PC-3 (cell line): ENCODE results near the gene GPC1. TPM values are rescaled to one million over a fixed set of nuclear protein-coding genes. Genes with fewer than 3 reads are reported as not detected.

ENCODE experiments used
- ATAC-seq: fragments of 200-7000 bp; cut with Tn5 transposase; 2 replicates; pipeline ENCODE4 v1.9.1; 2020; ENCODE audit warnings: mild to moderate bottlenecking, moderate library complexity
- BruUV-seq: library from RNA; stranded (reverse); fragments of 400-500 nt; replicated peaks from 2 replicates; lab custom pipeline; 2021; lab: Mats Ljungman, UMichigan
- CTCF ChIA-PET: fragments of 300-600 bp; sonication (Branson Sonifier 250); formaldehyde crosslinking; loops from one replicate; lab custom pipeline; 2022; ENCODE audit warnings: antibody characterized with exemption; lab: Charles Lee
- POLR2A ChIA-PET: fragments of 300-600 bp; sonication (Branson Sonifier 250); formaldehyde crosslinking; loops from one replicate; lab custom pipeline; 2022; ENCODE audit warnings: antibody characterized with exemption; ENCODE audit not compliant: unreplicated experiment; lab: Charles Lee
- DNase-seq: peaks from one replicate; pipeline ENCODE4 v3.0.0-alpha.2; 2015
- H2AFZ ChIP-seq: fragments of 300-600 bp; sonication (generic); 2 replicates; pipeline ENCODE4 v1.6.0; 2016; ENCODE audit warnings: antibody characterized with exemption, low read length
- H3F3A ChIP-seq: fragments of 300-600 bp; sonication (generic); one replicate; pipeline ENCODE4 v1.6.0; 2017; ENCODE audit warnings: antibody characterized with exemption, low read length, control low read depth, mild to moderate bottlenecking; ENCODE audit not compliant: unreplicated experiment
- H3K27ac ChIP-seq: fragments of 300-600 bp; sonication (generic); 2 replicates; pipeline ENCODE4 v1.5.1; 2016; ENCODE audit warnings: mild to moderate bottlenecking, low read length
- H3K27me3 ChIP-seq: fragments of 300-600 bp; sonication (generic); 2 replicates; pipeline ENCODE4 v1.6.1; 2016; ENCODE audit warnings: low read length, mixed read lengths
- H3K36me3 ChIP-seq: fragments of 300-600 bp; sonication (generic); 2 replicates; pipeline ENCODE4 v1.6.1; 2016; ENCODE audit warnings: low read depth, mixed run types, low read length, mixed read lengths
- H3K4me1 ChIP-seq: fragments of 300-600 bp; sonication (generic); 2 replicates; pipeline ENCODE4 v1.5.1; 2016; ENCODE audit warnings: low read length; ENCODE audit not compliant: insufficient read depth
- H3K4me2 ChIP-seq: fragments of 300-600 bp; sonication (generic); 2 replicates; pipeline ENCODE4 v1.6.0; 2016; ENCODE audit warnings: low read length
- H3K4me3 ChIP-seq: fragments of 300-600 bp; sonication (generic); 2 replicates; pipeline ENCODE4 v1.5.1; 2016; ENCODE audit warnings: mild to moderate bottlenecking, low read length, mixed read lengths
- H3K79me2 ChIP-seq: fragments of 300-600 bp; sonication (generic); 2 replicates; pipeline ENCODE4 v1.6.1; 2017; ENCODE audit warnings: low read length, mixed read lengths
- H3K9ac ChIP-seq: fragments of 300-600 bp; sonication (generic); 2 replicates; pipeline ENCODE4 v1.6.0; 2016; ENCODE audit warnings: mild to moderate bottlenecking, low read length
- H3K9me2 ChIP-seq: fragments of 300-600 bp; sonication (generic); replicated peaks from 2 replicates; pipeline ENCODE4 v1.6.1; 2016; ENCODE audit warnings: mixed run types, low read length, mixed read lengths
- H3K9me3 ChIP-seq: fragments of 300-600 bp; sonication (generic); 2 replicates; pipeline ENCODE4 v1.6.1; 2016; ENCODE audit warnings: low read length, mixed read lengths
- H4K20me1 ChIP-seq: fragments of 300-600 bp; sonication (generic); 2 replicates; pipeline ENCODE4 v1.6.1; 2016; ENCODE audit warnings: low read length, mixed read lengths
- EZH2 ChIP-seq: fragments of 300-600 bp; sonication (generic); IDR thresholded peaks from one replicate; pipeline ENCODE4 v1.6.1; 2017; ENCODE audit warnings: antibody characterized with exemption, mild to moderate bottlenecking, low read length; ENCODE audit not compliant: unreplicated experiment
- EZH2phosphoT487 ChIP-seq: fragments of 300-600 bp; sonication (generic); IDR thresholded peaks from 2 replicates; pipeline ENCODE4 v1.6.1; 2018; ENCODE audit warnings: mild to moderate bottlenecking, antibody characterized with exemption, low read length, borderline replicate concordance
- intact Hi-C: fragments of 100-400 bp; cut with micrococcal nuclease; formaldehyde crosslinking; loops from 2 replicates; pipeline ENCODE4 v1.9.0; 2023
- total RNA-seq: library from RNA; depleted of rRNA; stranded (reverse); fragments of >200 nt; gene quantifications from 2 replicates; pipeline ENCODE4 v1.2.3, GENCODE V29; 2014
- TF ChIP-seq, protein P1 (sequence below): fragments of 300-600 bp; sonication (generic); conservative IDR thresholded peaks from 2 replicates; pipeline ENCODE4 v1.5.1; 2017; ENCODE audit warnings: antibody characterized with exemption, low read depth, mild to moderate bottlenecking, low read length

GPC1 gene
- total RNA-seq, 1 experiment from 2014 or later = 37.1 TPM

DNA sequence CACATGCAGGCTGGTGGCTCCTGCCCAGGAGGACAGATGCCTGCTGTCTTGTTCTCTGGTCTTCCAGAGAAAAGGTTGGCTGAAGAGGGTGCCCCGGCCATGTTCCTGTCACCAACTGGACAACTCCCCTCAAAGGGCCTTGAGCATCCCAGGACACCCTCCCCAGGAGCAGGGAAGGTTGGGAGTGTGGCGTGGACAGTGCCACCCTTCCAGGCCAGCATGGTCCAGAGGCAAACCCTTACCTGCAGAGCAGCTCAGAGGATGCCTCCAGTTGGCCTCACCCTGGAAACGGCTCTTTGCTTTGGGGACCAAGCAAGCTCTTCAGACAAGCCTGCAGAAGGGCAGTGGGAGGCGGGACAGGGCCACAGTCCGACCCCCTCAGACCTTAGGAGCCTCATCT, 4.9 kb upstream of the GPC1 start:
- H3K79me2 ChIP-seq = no peaks in the 10 kb centered on the region
- H3K9me3 ChIP-seq = no peaks in the 10 kb centered on the region
- DNase-seq (no peak), ATAC-seq (no peak)
- H4K20me1 ChIP-seq = no peaks in the 10 kb centered on the region
- H2AFZ ChIP-seq = no peak overlapping the region
- BruUV-seq = no TSS peak
- H3K9me2 ChIP-seq = no peaks in the 10 kb centered on the region
- peaks cover 4% of the 10 kb centered on the region for H3F3A ChIP-seq
- TF ChIP-seq EZH2 (no peak), EZH2phosphoT487 (no peak)
- TF ChIP-seq, protein P1, sequence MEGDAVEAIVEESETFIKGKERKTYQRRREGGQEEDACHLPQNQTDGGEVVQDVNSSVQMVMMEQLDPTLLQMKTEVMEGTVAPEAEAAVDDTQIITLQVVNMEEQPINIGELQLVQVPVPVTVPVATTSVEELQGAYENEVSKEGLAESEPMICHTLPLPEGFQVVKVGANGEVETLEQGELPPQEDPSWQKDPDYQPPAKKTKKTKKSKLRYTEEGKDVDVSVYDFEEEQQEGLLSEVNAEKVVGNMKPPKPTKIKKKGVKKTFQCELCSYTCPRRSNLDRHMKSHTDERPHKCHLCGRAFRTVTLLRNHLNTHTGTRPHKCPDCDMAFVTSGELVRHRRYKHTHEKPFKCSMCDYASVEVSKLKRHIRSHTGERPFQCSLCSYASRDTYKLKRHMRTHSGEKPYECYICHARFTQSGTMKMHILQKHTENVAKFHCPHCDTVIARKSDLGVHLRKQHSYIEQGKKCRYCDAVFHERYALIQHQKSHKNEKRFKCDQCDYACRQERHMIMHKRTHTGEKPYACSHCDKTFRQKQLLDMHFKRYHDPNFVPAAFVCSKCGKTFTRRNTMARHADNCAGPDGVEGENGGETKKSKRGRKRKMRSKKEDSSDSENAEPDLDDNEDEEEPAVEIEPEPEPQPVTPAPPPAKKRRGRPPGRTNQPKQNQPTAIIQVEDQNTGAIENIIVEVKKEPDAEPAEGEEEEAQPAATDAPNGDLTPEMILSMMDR = no peak
- H3K9ac ChIP-seq = no peak overlapping the region
- peaks cover 34% of the 10 kb centered on the region for H3K4me1 ChIP-seq
- H3K27ac ChIP-seq = no peak overlapping the region
- no peak overlapping the region for H3K4me2 ChIP-seq
- H3K4me3 ChIP-seq = no peak overlapping the region
- H3K36me3 ChIP-seq = no peaks in the 10 kb centered on the region
- no peaks in the 10 kb centered on the region for H3K27me3 ChIP-seq
- CTCF ChIA-PET = no interaction called here
- intact Hi-C loops = no loop called here
- POLR2A ChIA-PET = no interaction called here

DNA sequence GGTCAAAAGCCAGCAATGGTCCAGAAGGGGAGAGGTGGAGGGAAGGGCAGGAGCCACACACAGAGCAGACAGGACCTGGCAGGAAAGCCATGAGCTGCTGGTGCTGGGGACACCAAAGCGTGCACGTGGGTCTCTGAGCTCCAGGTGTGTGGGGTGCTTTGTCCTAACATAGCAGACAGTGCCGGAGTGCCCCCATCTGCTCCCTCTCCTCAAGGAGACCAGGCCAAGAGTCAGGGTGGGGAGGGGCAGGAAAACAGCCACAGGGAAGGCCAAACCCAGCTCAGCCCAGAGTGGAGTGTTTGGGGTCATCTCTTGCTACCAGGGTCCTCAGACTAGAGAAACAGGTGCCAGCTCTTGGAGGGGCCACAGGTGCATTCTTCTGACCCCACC, 4.2 kb upstream of the GPC1 start:
- POLR2A ChIA-PET = no interaction called here
- Histone ChIP-seq H3K27me3 (no peaks in the 10 kb centered on the region), H3K36me3 (no peaks in the 10 kb centered on the region), H3F3A (peaks cover 4% of the 10 kb centered on the region), H2AFZ (no peak overlapping the region), H3K4me3 (no peak overlapping the region), H4K20me1 (no peaks in the 10 kb centered on the region), H3K9me3 (no peaks in the 10 kb centered on the region), H3K9ac (no peak overlapping the region), H3K9me2 (no peaks in the 10 kb centered on the region), H3K79me2 (peaks cover under 1% of the 10 kb centered on the region; the same call in 1 of the 2 replicates), H3K27ac (no peak overlapping the region), H3K4me2 (no peak overlapping the region), H3K4me1 (peaks cover 32% of the 10 kb centered on the region)
- no peak for ATAC-seq
- DNase-seq = no peak
- CTCF ChIA-PET = no interaction called here
- TF ChIP-seq EZH2 (no peak), EZH2phosphoT487 (no peak)
- TF ChIP-seq, protein P1 = no peak
- intact Hi-C loops = no loop called here
- no TSS peak for BruUV-seq

DNA sequence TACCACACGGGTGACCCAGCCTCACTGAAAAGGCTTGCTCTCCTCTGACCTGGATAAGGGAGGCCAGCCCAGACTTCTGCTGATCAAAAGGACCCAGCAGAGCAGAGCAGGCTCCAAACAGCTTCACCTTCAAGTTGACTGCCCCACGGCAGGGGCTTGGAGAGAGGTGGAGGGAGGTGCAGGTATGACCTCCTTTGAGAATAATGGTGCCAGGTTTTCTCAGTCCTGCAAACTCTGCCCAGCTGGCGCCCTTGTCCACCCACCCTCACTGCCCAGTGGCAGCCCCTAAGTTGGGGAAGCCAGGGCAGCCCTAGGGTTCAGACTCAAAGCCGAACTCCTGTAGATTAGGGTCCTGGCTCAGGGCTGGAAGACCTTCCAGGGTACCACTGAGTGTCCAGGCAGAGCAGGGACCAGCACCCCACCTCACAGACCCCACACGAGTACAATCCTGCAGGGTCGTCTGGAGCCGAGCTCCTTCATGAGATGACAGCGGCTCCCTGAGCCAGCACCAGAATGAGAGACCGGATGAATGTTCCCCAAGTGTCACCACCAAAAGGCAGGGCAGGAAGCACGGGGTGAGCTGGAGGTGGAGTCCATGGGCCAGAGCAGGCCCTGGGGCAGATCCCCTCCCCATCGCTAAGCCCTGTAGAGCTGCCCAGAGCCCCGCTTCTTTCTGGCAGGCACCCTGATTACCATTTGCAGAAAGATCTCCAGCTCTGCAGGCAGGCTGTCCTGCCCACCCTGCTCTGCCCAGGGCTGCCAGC, 3.6 kb upstream of the GPC1 start:
- Histone ChIP-seq H3K4me3 (no peak overlapping the region), H3K9me2 (no peaks in the 10 kb centered on the region), H4K20me1 (peaks cover 5% of the 10 kb centered on the region; the same call in 1 of the 2 replicates), H3K79me2 (peaks cover 6% of the 10 kb centered on the region), H3K9me3 (no peaks in the 10 kb centered on the region), H2AFZ (no peak overlapping the region), H3K27ac (no peak overlapping the region), H3F3A (peaks cover 4% of the 10 kb centered on the region), H3K9ac (no peak overlapping the region), H3K27me3 (no peaks in the 10 kb centered on the region), H3K4me2 (no peak overlapping the region), H3K36me3 (no peaks in the 10 kb centered on the region), H3K4me1 (peaks cover 31% of the 10 kb centered on the region)
- BruUV-seq = no TSS peak
- ATAC-seq (no peak), DNase-seq (no peak)
- ChIA-PET POLR2A (no interaction called here), CTCF (no interaction called here)
- intact Hi-C loops = no loop called here
- TF ChIP-seq EZH2 (no peak), EZH2phosphoT487 (no peak)
- TF ChIP-seq, protein P1 = no peak
